NT2/D1 (cell line): ENCODE results near the gene SMIM12.

ENCODE experiments used
- SUZ12 ChIP-seq: IDR thresholded peaks from 2 replicates; pipeline ENCODE4 v1.6.1; 2011; ENCODE audit not compliant: insufficient read length, insufficient read depth; ENCODE audit errors: extremely low read depth
- YY1 ChIP-seq: IDR thresholded peaks from 2 replicates; pipeline ENCODE4 v1.6.1; 2011; ENCODE audit not compliant: insufficient read length, insufficient read depth
- ZNF274 ChIP-seq: IDR thresholded peaks from 2 replicates; pipeline ENCODE4 v1.6.1; 2011; ENCODE audit warnings: mild to moderate bottlenecking, low read depth, low read length

DNA sequence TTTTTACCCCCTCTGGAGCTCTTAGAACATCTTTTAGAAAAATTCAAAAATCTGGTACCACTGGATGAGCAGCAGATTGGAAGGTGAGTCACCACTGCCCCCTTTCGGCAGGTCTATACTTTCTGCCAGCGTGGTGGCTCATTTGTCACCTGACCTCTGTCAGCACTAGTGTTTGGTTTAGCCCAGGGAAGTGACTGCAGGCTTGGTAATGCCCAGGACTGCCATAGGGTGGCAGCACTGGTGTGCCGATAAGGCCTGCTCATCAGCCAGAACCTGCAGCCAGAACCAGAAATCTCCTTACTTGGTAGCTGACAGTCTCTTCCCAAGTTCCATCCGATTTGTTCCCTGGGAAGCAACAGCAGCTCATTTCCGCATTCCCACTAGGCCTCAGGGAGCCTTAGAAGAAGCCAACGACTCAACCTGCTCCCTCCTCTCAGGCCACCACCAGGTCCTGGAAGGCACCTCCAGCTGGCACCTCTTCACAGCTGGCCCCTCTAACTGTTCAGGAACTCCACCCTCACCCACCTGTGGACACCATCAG, 6.8 kb downstream of the SMIM12 start:
- TF ChIP-seq SUZ12 (no peak), ZNF274 (no peak), YY1 (no peak)
